Measurements from ENCODE around the gene TMEM132A. TPM values are rescaled to one million over a fixed set of nuclear protein-coding genes. Genes with fewer than 3 reads are reported as not detected.
A peak's percentile ranks its signal among the peaks of the same experiment; 100 is the strongest.

Gene TMEM132A
- polyA plus RNA-seq, 1 donor = 36.0 TPM

GRCh38 chr11:60937811-60938210 lies 13.6 kb downstream of the TMEM132A start:
- DNase-seq (ENCODE audit: low read depth) = no peak

- DNase-seq (ENCODE audit: low read depth) = no peak
Measured at GRCh38 chr11:60938500-60938899, 14.2 kb downstream of the TMEM132A start.

- DNase-seq (ENCODE audit: low read depth) = no peak
Measured at GRCh38 chr11:60939301-60939700, 15.0 kb downstream of the TMEM132A start.

- no peak for DNase-seq (ENCODE audit: low read depth)
Measured at GRCh38 chr11:60939855-60940254, 15.6 kb downstream of the TMEM132A start.

- DNase-seq (ENCODE audit: low read depth) = no peak
Measured at GRCh38 chr11:60941371-60942119, 17.3 kb downstream of the TMEM132A start.

- no peak for DNase-seq (ENCODE audit: low read depth)
Measured at GRCh38 chr11:60942219-60942618, 18.0 kb downstream of the TMEM132A start.

- no peak for DNase-seq (ENCODE audit: low read depth)
Measured at GRCh38 chr11:60942970-60943565, 18.8 kb downstream of the TMEM132A start.

GRCh38 chr11:60944490-60945294 lies 20.4 kb downstream of the TMEM132A start:
- no peak for DNase-seq (ENCODE audit: low read depth)

GRCh38 chr11:60945295-60945667 lies 21.0 kb downstream of the TMEM132A start:
- no peak for DNase-seq (ENCODE audit: low read depth)

- no peak for DNase-seq (ENCODE audit: low read depth)
Measured at GRCh38 chr11:60946601-60947264, 22.5 kb downstream of the TMEM132A start.

GRCh38 chr11:60947700-60948099 lies 23.4 kb downstream of the TMEM132A start:
- no peak for DNase-seq (ENCODE audit: low read depth)

- no peak for DNase-seq (ENCODE audit: low read depth)
Measured at GRCh38 chr11:60948250-60948649, 24.0 kb downstream of the TMEM132A start.

- DNase-seq (ENCODE audit: low read depth) = no peak
Measured at GRCh38 chr11:60950024-60950423, 25.8 kb downstream of the TMEM132A start.

GRCh38 chr11:60950933-60951605 lies 26.8 kb downstream of the TMEM132A start:
- no peak for DNase-seq (ENCODE audit: low read depth)

- no peak for DNase-seq (ENCODE audit: low read depth)
Measured at GRCh38 chr11:60951606-60951903, 27.3 kb downstream of the TMEM132A start.

- DNase-seq (ENCODE audit: low read depth) = peak; percentile 34
Measured at GRCh38 chr11:60951904-60952741, 27.9 kb downstream of the TMEM132A start, which contains the start of gene SLC15A3. SLC15A3 (minus strand) TSS chr11:60952176; CDS start chr11:60951551, 625 bp downstream.

- DNase-seq (ENCODE audit: low read depth) = no peak
Measured at GRCh38 chr11:60952742-60953170, 28.5 kb downstream of the TMEM132A start.

GRCh38 chr11:60953781-60954180 lies 29.5 kb downstream of the TMEM132A start:
- DNase-seq (ENCODE audit: low read depth) = no peak

- no peak for DNase-seq (ENCODE audit: low read depth)
Measured at GRCh38 chr11:60954421-60954820, 30.2 kb downstream of the TMEM132A start.

- no peak for DNase-seq (ENCODE audit: low read depth)
Measured at GRCh38 chr11:60955571-60955970, 31.3 kb downstream of the TMEM132A start.

GRCh38 chr11:60957188-60957587 lies 32.9 kb downstream of the TMEM132A start:
- DNase-seq (ENCODE audit: low read depth) = no peak

Measured in forelimb muscle (tissue), 1 donor.